ENCODE data around the gene RAB20.
"Not testable (repeated sequence)": the region's sequence is repeated elsewhere in the genome, so short reads cannot be mapped to it uniquely, and the experiment has no call there.

Gene RAB20

GRCh38 chr13:110492679-110493593, 68.6 kb downstream of the RAB20 start:
- no peak overlapping the region for H3K4me3 ChIP-seq (ENCODE audit: low read depth, low read length)
- no peak for DNase-seq (ENCODE audit: low read depth)
- TF ChIP-seq CTCF (conservative IDR thresholded peaks at IDR 0.05; ENCODE audit: low read depth, low read length), result no peak

GRCh38 chr13:110491869-110492678, 69.4 kb downstream of the RAB20 start:
- no peak for TF ChIP-seq CTCF (conservative IDR thresholded peaks at IDR 0.05; ENCODE audit: low read depth, low read length)
- no peak overlapping the region for H3K4me3 ChIP-seq (ENCODE audit: low read depth, low read length)
- DNase-seq (ENCODE audit: low read depth), result no peak

- TF ChIP-seq CTCF (conservative IDR thresholded peaks at IDR 0.05; ENCODE audit: low read depth, low read length), result no peak
- no peak for DNase-seq (ENCODE audit: low read depth)
- H3K4me3 ChIP-seq (ENCODE audit: low read depth, low read length), result no peak overlapping the region
Observed at GRCh38 chr13:110490009-110490770, 71.3 kb downstream of the RAB20 start.

- not testable (repeated sequence) for DNase-seq (ENCODE audit: low read depth); H3K4me3 ChIP-seq (ENCODE audit: low read depth, low read length)
Observed at GRCh38 chr13:110486880-110487279, 74.6 kb downstream of the RAB20 start.

- no peak for TF ChIP-seq CTCF (conservative IDR thresholded peaks at IDR 0.05; ENCODE audit: low read depth, low read length)
- no peak overlapping the region for H3K4me3 ChIP-seq (ENCODE audit: low read depth, low read length)
- DNase-seq (ENCODE audit: low read depth), result no peak
Observed at GRCh38 chr13:110486061-110486715, 75.3 kb downstream of the RAB20 start.

GRCh38 chr13:110485604-110486003, 75.9 kb downstream of the RAB20 start:
- no peak overlapping the region for H3K4me3 ChIP-seq (ENCODE audit: low read depth, low read length)
- no peak for TF ChIP-seq CTCF (conservative IDR thresholded peaks at IDR 0.05; ENCODE audit: low read depth, low read length)
- DNase-seq (ENCODE audit: low read depth), result peak; percentile 57

Measured in choroid plexus epithelial cell (primary cell).